GM21381 (cell line): ENCODE results near the gene HOXB1.
"Not testable (repeated sequence)": the region's sequence is repeated elsewhere in the genome, so short reads cannot be mapped to it uniquely, and the experiment has no call there.

ENCODE experiments used
- ATAC-seq: cut with Tn5 transposase; IDR thresholded peaks from one replicate; pipeline ENCODE4 v1.9.1; 2021; ENCODE audit warnings: mild to moderate bottlenecking, moderate library complexity; ENCODE audit not compliant: unreplicated experiment

HOXB1 gene

GRCh38 chr17:48499735-48500434 is 30.9 kb downstream of the HOXB1 start:
- ATAC-seq, result no peak

- ATAC-seq, result no peak
Measured at GRCh38 chr17:48499248-48499647, 31.6 kb downstream of the HOXB1 start.

GRCh38 chr17:48498164-48498850 is 32.5 kb downstream of the HOXB1 start:
- ATAC-seq, result no peak

- no peak for ATAC-seq
Measured at GRCh38 chr17:48497103-48497502, 33.7 kb downstream of the HOXB1 start.

- ATAC-seq, result no peak
Measured at GRCh38 chr17:48494335-48494734, 36.5 kb downstream of the HOXB1 start.

- peak; percentile 70 for ATAC-seq
Measured at GRCh38 chr17:48492401-48493298, 38.2 kb downstream of the HOXB1 start.

- no peak for ATAC-seq
Measured at GRCh38 chr17:48491527-48492273, 39.1 kb downstream of the HOXB1 start.

- no peak for ATAC-seq
Measured at GRCh38 chr17:48490451-48490892, 40.3 kb downstream of the HOXB1 start.

GRCh38 chr17:48489781-48490180 is 41.0 kb downstream of the HOXB1 start:
- ATAC-seq, result no peak

- no peak for ATAC-seq
Measured at GRCh38 chr17:48488548-48489106, 42.2 kb downstream of the HOXB1 start.

GRCh38 chr17:48487221-48487620 is 43.6 kb downstream of the HOXB1 start:
- no peak for ATAC-seq

GRCh38 chr17:48486557-48486956 is 44.3 kb downstream of the HOXB1 start:
- ATAC-seq, result no peak

GRCh38 chr17:48484850-48485249 is 46.0 kb downstream of the HOXB1 start:
- no peak for ATAC-seq

GRCh38 chr17:48484256-48484655 is 46.6 kb downstream of the HOXB1 start:
- ATAC-seq, result no peak

GRCh38 chr17:48483471-48484131 is 47.2 kb downstream of the HOXB1 start:
- ATAC-seq, result no peak

- ATAC-seq, result no peak
Measured at GRCh38 chr17:48483004-48483403, 47.8 kb downstream of the HOXB1 start.

GRCh38 chr17:48482301-48482700 is 48.5 kb downstream of the HOXB1 start:
- ATAC-seq, result not testable (repeated sequence)

GRCh38 chr17:48479014-48479402 is 51.8 kb downstream of the HOXB1 start:
- ATAC-seq, result no peak
